HG03135 (cell line): ENCODE results near the gene CCDC120.

Source experiments
- ATAC-seq: cut with Tn5 transposase; IDR thresholded peaks from one replicate; pipeline ENCODE4 v1.9.1; 2021; ENCODE audit warnings: mild to moderate bottlenecking, moderate library complexity; ENCODE audit not compliant: unreplicated experiment

Gene CCDC120

GRCh38 chrX:49058794-49059193 is at the start of gene CCDC120:
CCDC120 (plus strand) TSS chrX:49058999; CDS start chrX:49062042, 3,043 bp downstream.
- no peak for ATAC-seq

- no peak for ATAC-seq
Observed at GRCh38 chrX:49019050-49019449, 39.7 kb upstream of the CCDC120 start.

GRCh38 chrX:49019599-49020249 is 39.1 kb upstream of the CCDC120 start:
- no peak for ATAC-seq

GRCh38 chrX:49029876-49030275 is 28.9 kb upstream of the CCDC120 start:
- no peak for ATAC-seq

- ATAC-seq, result no peak
Observed at GRCh38 chrX:49030283-49030682, 28.5 kb upstream of the CCDC120 start.

- no peak for ATAC-seq
Observed at GRCh38 chrX:49037883-49038475, 20.8 kb upstream of the CCDC120 start.

GRCh38 chrX:49039598-49040375 is 19.0 kb upstream of the CCDC120 start:
- ATAC-seq, result no peak

- no peak for ATAC-seq
Observed at GRCh38 chrX:49040376-49040955, 18.3 kb upstream of the CCDC120 start.

GRCh38 chrX:49041744-49042580 is 16.8 kb upstream of the CCDC120 start:
- no peak for ATAC-seq

- ATAC-seq, result peak; percentile 19
Observed at GRCh38 chrX:49042581-49043219, 16.1 kb upstream of the CCDC120 start.

GRCh38 chrX:49043220-49043986 is 15.4 kb upstream of the CCDC120 start, which contains the start of gene TFE3:
TFE3 (minus strand) TSS chrX:49043357; CDS start chrX:49043226, 131 bp downstream.
- peak; percentile 83 for ATAC-seq

- ATAC-seq, result no peak
Observed at GRCh38 chrX:49043987-49044281, 14.9 kb upstream of the CCDC120 start.

- ATAC-seq, result no peak
Observed at GRCh38 chrX:49053223-49054072, 5.4 kb upstream of the CCDC120 start.

GRCh38 chrX:49054073-49054762 is 4.6 kb upstream of the CCDC120 start:
- ATAC-seq, result no peak

- no peak for ATAC-seq
Observed at GRCh38 chrX:49059201-49059600, 402 bp downstream of the CCDC120 start.

- no peak for ATAC-seq
Observed at GRCh38 chrX:49059681-49060085, 884 bp downstream of the CCDC120 start.

GRCh38 chrX:49060914-49061313 is 2.1 kb downstream of the CCDC120 start:
- no peak for ATAC-seq

- ATAC-seq, result no peak
Observed at GRCh38 chrX:49061490-49061889, 2.7 kb downstream of the CCDC120 start.
